Measurements from ENCODE around the gene USP24.

GRCh38 chr1:55140546-55140983 is 74.6 kb downstream of the USP24 start:
- TF ChIP-seq POLR2A (IDR thresholded peaks at IDR 0.05; ENCODE audit: low read length) (no peak), GATA1 (IDR thresholded peaks at IDR 0.05; ENCODE audit: low read depth, low read length) (no peak)

Data from erythroblast (primary cell).